Brain microvascular endothelial cell (primary cell): ENCODE measurements around the gene TOMM20.
"Not testable (repeated sequence)": the region's sequence is repeated elsewhere in the genome, so short reads cannot be mapped to it uniquely, and the experiment has no call there.

ENCODE experiments used
- DNase-seq: peaks from one replicate; pipeline ENCODE4 v3.0.0-alpha.2; 2020
- H3K27ac ChIP-seq: fragments of 250-450 bp; sonication (Bioruptor Pico); 2 replicates; pipeline ENCODE4 v1.5.1; 2020; ENCODE audit warnings: mild to moderate bottlenecking, moderate library complexity
- H3K27me3 ChIP-seq: fragments of 250-450 bp; sonication (Bioruptor Pico); replicated peaks from 2 replicates; pipeline ENCODE4 v1.5.1; 2020; ENCODE audit warnings: mild to moderate bottlenecking
- H3K36me3 ChIP-seq: fragments of 250-450 bp; sonication (Bioruptor Pico); replicated peaks from 2 replicates; pipeline ENCODE4 v1.5.1; 2020; ENCODE audit warnings: mild to moderate bottlenecking
- H3K4me3 ChIP-seq: 2 replicates; pipeline ENCODE4 v1.5.1; 2011; ENCODE audit warnings: low read depth, mild to moderate bottlenecking, control low read depth, low read length, moderate library complexity
- in situ Hi-C: cut with HindIII; loops from 2 replicates; pipeline ENCODE4 v1.10.0; 2017; ENCODE audit warnings: low sequenced_read_pairs, low pct_ligation_motif_present
- TF ChIP-seq, protein P1 (sequence below): IDR thresholded peaks from 2 replicates; pipeline ENCODE4 v1.5.1; 2011; ENCODE audit warnings: low read depth, mild to moderate bottlenecking, moderate library complexity, low read length, control low read depth, inconsistent platforms; ENCODE audit errors: missing control alignments

TOMM20 gene

GRCh38 chr1:235093013-235093695 is 35.5 kb downstream of the TOMM20 start:
- DNase-seq, result peak; percentile 68
- in situ Hi-C loops, result loop anchor here (25.0 kb wide), 2 partner anchors 506 to 606 kb away; partner anchors contain the start of gene TARBP1
- Histone ChIP-seq H3K36me3 (no peaks in the 10 kb centered on the region), H3K27me3 (no peaks in the 10 kb centered on the region), H3K4me3 (peak overlapping the region; percentile 24), H3K27ac (no peak overlapping the region)
- TF ChIP-seq, protein P1, sequence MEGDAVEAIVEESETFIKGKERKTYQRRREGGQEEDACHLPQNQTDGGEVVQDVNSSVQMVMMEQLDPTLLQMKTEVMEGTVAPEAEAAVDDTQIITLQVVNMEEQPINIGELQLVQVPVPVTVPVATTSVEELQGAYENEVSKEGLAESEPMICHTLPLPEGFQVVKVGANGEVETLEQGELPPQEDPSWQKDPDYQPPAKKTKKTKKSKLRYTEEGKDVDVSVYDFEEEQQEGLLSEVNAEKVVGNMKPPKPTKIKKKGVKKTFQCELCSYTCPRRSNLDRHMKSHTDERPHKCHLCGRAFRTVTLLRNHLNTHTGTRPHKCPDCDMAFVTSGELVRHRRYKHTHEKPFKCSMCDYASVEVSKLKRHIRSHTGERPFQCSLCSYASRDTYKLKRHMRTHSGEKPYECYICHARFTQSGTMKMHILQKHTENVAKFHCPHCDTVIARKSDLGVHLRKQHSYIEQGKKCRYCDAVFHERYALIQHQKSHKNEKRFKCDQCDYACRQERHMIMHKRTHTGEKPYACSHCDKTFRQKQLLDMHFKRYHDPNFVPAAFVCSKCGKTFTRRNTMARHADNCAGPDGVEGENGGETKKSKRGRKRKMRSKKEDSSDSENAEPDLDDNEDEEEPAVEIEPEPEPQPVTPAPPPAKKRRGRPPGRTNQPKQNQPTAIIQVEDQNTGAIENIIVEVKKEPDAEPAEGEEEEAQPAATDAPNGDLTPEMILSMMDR, result peak; percentile 66

DNA sequence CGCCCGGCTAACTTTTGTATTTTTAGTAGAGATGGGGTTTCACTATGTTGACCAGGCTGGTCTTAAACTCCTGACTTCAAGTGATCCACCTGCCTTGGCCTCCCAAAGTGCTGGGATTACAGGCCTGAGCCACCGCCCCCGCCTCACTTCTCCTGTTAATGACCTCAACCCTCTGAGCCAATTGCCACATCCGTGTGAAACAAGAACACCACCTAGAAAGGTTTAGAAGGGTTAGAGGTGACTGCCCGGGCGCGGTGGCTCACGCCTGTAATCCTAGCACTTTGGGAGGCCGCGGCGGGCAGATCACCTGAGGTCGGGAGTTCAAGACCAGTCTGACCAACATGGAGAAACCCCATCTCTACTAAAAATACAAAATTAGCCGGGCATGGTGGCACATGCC is 36.2 kb downstream of the TOMM20 start:
- H3K27ac ChIP-seq, DNase-seq, H3K27me3 ChIP-seq, H3K4me3 ChIP-seq, H3K36me3 ChIP-seq: not testable (repeated sequence)
- in situ Hi-C loops, result loop anchor here (25.0 kb wide), 2 partner anchors 505 to 605 kb away; partner anchors contain the start of gene TARBP1

DNA sequence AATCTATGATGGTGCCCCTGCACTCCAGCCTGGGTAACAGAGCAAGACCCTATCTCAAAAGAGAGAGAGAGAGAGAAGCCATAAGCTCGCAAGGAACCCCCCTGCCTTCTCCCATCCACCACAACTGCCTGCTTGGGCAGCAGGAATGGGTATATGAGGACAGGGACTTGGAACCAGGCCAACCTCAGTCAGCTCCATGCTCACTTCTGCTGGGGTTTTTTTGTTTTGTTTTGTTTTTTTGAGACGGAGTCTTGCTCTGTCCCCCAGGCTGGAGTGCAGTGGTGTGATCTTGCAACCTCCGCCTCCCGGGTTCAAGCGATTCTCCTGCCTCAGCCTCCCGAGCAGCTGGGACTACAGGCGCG is 36.6 kb downstream of the TOMM20 start:
- H3K27ac ChIP-seq, H3K36me3 ChIP-seq, DNase-seq, H3K4me3 ChIP-seq, H3K27me3 ChIP-seq: not testable (repeated sequence)
- in situ Hi-C loops, result loop anchor here (25.0 kb wide), 2 partner anchors 505 to 605 kb away; partner anchors contain the start of gene TARBP1

GRCh38 chr1:235091319-235092044 is 37.2 kb downstream of the TOMM20 start:
- in situ Hi-C loops, result loop anchor here (25.0 kb wide), 2 partner anchors 504 to 604 kb away; partner anchors contain the start of gene TARBP1
- not testable (repeated sequence) for H3K4me3 ChIP-seq, DNase-seq, H3K36me3 ChIP-seq, H3K27me3 ChIP-seq, H3K27ac ChIP-seq

DNA sequence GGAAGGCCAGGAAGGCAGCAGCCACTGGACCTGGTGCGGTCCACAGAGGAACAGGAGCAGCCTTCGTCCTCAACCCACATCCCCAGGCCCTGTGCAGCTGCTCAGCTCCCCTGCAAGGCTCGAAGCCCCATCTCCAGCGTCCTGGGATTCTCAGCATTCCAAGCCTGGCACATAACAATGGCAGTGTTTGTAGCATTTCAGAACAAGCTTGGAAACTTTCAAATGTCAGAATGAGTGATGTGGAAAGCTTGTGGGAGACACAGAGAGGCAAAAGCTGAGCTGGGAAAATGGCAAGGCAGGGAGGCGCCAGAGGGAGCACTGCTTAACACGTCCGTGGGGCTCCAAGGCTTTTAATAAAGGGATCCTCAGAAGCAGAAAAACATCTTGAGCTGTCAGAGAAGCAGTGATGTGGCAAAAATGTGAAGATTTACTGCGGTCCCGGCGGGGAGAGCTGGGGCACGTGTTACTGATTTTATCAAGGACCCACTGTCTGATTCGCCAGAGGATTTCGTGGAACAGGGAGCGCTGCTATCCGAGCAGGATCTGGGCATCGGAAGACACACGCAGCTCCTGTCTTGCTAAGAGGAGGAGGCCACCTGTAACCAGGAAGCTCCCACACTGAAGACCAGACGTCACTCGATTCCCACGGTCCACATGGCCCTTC is 38.1 kb downstream of the TOMM20 start:
- TF ChIP-seq, protein P1, result peak; percentile 33
- Histone ChIP-seq H3K36me3 (no peaks in the 10 kb centered on the region), H3K27me3 (no peaks in the 10 kb centered on the region), H3K4me3 (no peak overlapping the region), H3K27ac (no peak overlapping the region)
- in situ Hi-C loops, result loop anchor here (25.0 kb wide), 2 partner anchors 503 to 603 kb away; partner anchors contain the start of gene TARBP1
- DNase-seq, result no peak

GRCh38 chr1:235088907-235089306 is 39.7 kb downstream of the TOMM20 start:
- no peaks in the 10 kb centered on the region for H3K36me3 ChIP-seq
- no peak for DNase-seq
- no peak overlapping the region for H3K27ac ChIP-seq
- in situ Hi-C loops, result loop anchor here (25.0 kb wide), 2 partner anchors 502 to 602 kb away; partner anchors contain the start of gene TARBP1
- H3K27me3 ChIP-seq, result no peaks in the 10 kb centered on the region
- TF ChIP-seq, protein P1, result no peak
- H3K4me3 ChIP-seq, result no peak overlapping the region

GRCh38 chr1:235088430-235088829 is 40.2 kb downstream of the TOMM20 start:
- in situ Hi-C loops, result loop anchor here (25.0 kb wide), 2 partner anchors 501 to 601 kb away; partner anchors contain the start of gene TARBP1
- H3K4me3 ChIP-seq, result no peak overlapping the region
- TF ChIP-seq, protein P1, result no peak
- no peak overlapping the region for H3K27ac ChIP-seq
- H3K27me3 ChIP-seq, result no peaks in the 10 kb centered on the region
- no peak for DNase-seq
- H3K36me3 ChIP-seq, result no peaks in the 10 kb centered on the region
